D721Med (cell line): ENCODE data around the gene ERVH48-1.
"Not testable (repeated sequence)": the region's sequence is repeated elsewhere in the genome, so short reads cannot be mapped to it uniquely, and the experiment has no call there.

ENCODE experiments used
- DNase-seq: peaks from one replicate; pipeline ENCODE4 v3.0.0; 2011; ENCODE audit warnings: low spot score; ENCODE audit not compliant: insufficient read length
- FAIRE-seq: peaks from 2 replicates; lab custom pipeline; 2011; peaks lifted over from hg19 to GRCh38; lab: Jason Lieb, UNC
- TF ChIP-seq, protein P1 (sequence below): IDR thresholded peaks from 2 replicates; pipeline ENCODE4 v1.5.1; 2012; ENCODE audit warnings: mild to moderate bottlenecking, control low read depth; ENCODE audit not compliant: insufficient read depth; ENCODE audit errors: missing control alignments

The ERVH48-1 gene

DNA sequence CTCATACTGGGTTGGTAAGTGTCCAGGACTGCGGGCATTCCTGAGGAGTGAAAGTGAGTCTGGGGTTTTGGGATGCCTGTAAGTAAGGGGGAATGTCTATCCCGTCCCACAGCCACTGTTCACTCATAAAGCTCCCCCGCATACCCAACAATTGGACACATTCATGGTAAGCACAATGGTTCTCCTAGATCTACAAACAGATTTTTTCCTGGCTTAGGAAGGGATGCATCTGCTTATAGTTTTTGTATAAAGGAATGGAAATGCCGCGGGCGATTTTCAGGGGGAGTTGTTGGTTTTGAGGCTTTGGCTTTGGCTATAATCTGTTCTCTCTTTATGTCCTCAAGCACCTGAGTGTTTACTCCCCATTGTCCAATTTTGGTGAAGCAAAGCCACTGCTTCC, 7.1 kb downstream of the ERVH48-1 start:
- DNase-seq (no peak), FAIRE-seq (no peak)
- TF ChIP-seq, protein P1, sequence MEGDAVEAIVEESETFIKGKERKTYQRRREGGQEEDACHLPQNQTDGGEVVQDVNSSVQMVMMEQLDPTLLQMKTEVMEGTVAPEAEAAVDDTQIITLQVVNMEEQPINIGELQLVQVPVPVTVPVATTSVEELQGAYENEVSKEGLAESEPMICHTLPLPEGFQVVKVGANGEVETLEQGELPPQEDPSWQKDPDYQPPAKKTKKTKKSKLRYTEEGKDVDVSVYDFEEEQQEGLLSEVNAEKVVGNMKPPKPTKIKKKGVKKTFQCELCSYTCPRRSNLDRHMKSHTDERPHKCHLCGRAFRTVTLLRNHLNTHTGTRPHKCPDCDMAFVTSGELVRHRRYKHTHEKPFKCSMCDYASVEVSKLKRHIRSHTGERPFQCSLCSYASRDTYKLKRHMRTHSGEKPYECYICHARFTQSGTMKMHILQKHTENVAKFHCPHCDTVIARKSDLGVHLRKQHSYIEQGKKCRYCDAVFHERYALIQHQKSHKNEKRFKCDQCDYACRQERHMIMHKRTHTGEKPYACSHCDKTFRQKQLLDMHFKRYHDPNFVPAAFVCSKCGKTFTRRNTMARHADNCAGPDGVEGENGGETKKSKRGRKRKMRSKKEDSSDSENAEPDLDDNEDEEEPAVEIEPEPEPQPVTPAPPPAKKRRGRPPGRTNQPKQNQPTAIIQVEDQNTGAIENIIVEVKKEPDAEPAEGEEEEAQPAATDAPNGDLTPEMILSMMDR = no peak

DNA sequence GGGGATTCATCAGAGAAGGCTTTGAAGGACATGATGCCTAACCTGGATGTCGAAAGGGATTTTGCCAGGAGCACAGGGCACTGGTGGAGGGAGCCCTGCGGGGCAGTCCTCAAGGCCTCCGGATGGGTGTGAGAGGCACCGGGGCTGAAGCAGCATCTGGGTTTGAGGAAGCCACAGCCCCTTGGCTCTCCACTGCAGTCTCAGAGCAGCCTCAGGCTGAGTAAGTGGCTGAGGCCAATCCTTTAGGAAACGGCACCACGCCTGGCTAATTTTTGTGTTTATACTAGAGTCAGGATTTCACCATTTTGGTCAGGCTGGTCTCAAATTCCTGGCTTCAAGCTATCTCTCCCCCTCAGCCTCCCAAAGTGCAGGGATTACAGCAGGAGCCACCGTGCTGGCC, 12.0 kb downstream of the ERVH48-1 start:
- FAIRE-seq = no peak
- no peak for DNase-seq

DNA sequence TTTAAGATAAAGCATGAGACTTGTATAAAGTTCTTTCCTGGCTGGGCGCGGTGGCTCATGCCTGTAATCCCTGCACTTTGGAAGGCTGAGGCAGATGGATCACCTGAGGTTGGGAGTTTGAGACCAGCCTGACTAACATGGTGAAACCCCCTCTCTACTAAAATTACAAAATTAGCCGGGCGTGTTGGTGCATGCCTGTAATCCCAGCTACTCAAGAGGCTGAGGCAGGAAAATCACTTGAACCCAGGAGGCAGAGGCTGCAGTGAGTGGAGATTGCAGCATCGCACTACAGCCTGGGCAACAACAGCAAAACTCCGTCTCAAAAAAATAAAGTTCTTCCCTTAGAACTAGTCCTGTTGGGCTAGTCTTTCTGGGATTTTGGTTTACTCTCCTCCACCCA, 13.5 kb downstream of the ERVH48-1 start:
- DNase-seq, FAIRE-seq: not testable (repeated sequence)

More for the DNA sequence above, 12.0 kb downstream of the ERVH48-1 start:
- TF ChIP-seq, protein P1 = no peak

DNA sequence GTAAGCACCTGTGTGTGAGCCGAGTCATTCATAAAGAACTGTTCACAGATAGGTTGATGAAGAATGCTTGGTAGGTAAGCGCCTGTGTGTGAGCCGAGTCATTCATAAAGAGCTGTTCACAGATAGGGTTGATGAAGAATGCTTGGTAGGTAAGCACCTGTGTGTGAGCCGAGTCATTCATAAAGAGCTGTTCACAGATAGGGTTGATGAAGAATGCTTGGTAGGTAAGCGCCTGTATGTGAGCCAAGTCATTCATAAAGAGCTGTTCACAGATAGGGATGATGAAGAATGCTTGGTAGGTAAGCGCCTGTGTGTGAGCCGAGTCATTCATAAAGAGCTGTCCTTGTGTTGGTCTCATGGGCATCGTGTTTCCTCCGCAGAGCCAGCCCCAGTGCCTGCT, 16.9 kb downstream of the ERVH48-1 start:
- not testable (repeated sequence) for DNase-seq, FAIRE-seq

DNA sequence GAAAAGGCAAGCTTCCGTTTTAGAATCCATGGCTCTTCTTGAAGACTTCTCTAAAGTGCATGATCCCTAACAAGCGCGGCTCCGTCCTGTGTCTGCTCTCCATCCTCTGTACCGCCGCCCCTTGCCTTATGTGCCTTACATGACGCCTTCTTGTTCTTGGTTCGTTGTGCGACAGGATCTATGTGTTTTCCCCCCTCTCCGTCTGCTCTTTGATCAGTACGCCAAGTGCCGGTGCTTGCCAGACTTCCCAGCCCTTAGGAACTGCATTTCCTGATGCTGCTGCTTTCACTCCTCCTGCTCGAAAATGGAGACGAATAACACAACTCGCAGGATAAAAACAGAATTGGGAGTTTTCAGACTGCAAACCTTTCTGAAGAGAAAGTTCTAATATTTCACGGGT, 19.2 kb downstream of the ERVH48-1 start:
- DNase-seq = no peak
- TF ChIP-seq, protein P1 = no peak
- FAIRE-seq = no peak

DNA sequence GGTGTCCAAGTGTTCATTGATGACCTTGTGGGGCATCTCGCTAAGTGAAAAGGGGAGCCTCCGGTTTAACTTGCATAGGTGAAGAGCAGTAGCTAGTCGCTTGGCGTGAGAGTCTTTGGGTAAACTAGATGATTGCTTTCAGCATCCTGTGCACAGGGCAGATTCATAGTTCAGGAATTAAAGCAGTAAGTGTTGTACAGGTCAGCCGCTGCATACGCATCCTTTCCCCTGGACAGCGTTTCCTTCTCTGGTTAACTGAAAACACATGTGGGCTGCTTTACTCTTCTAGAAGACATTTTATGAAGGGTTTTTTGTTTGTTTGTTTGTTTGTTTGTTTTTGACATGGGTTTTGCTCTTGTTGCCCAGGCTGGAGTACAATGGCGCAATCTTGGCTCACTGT, 20.2 kb downstream of the ERVH48-1 start:
- TF ChIP-seq, protein P1 = no peak
- FAIRE-seq (no peak), DNase-seq (no peak)

DNA sequence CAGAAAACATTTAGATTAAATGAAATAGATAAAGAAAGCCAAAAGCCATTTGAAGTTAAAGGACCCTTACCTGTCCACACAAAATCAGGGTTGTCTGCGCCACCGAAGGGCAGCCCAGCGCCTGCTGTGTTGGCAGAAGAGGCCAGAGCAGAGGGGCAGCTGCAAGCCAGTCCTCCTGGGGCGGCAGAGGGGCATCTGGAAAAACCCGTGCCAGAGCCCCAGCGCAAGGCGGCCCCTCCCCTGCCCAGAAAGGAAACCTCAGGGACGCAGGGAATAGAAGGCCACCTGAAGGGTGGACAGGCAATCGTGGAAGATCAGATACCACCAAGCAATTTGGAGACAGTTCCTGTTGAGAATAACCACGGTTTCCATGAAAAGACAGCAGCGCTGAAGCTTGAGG, 21.6 kb downstream of the ERVH48-1 start:
- TF ChIP-seq, protein P1 = no peak
- FAIRE-seq (no peak), DNase-seq (no peak)

DNA sequence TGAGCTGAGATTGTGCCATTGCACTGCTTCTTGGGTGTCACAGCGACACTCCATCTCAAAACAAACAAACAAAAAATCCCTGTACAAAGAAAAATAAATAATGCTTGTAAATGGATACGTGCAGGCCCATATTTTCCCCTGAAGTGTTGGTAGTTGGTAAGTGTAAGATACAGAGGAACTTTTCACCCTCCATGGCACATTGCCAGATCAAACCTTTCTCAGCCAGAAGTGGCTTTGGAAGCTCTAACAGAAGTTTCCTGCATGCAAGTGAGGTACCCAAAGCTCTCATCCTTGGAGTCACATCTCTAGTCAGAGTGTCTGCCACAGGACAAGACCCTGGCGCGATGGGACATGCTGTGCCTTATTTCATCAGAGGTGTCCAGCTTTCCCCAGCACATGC, 25.0 kb downstream of the ERVH48-1 start:
- no peak for DNase-seq
- FAIRE-seq = no peak
- TF ChIP-seq, protein P1 = no peak
